Measurements from ENCODE around the gene SFI1. TPM values are rescaled to one million over a fixed set of nuclear protein-coding genes. Genes with fewer than 3 reads are reported as not detected.
"Not testable (repeated sequence)": the region's sequence is repeated elsewhere in the genome, so short reads cannot be mapped to it uniquely, and the experiment has no call there.

The SFI1 gene
- total RNA-seq, 4 donors from 2014 or later, result 11.0 to 20.0 (median 16.4) TPM

- no peaks in the 10 kb centered on the region for H3K27me3 ChIP-seq
- 72 to 80% methylated on average over 1 of the region's 1 CpG for WGBS, 2 donors
- no peak overlapping the region for H3K4me3 ChIP-seq
- intact Hi-C loops (cut with DNase I), result no loop called here
- DNase-seq, result no peak
- H3K36me3 ChIP-seq, result no peaks in the 10 kb centered on the region
- TF ChIP-seq CTCF (IDR thresholded peaks at IDR 0.05), result no peak
- TF ChIP-seq POLR2A (IDR thresholded peaks at IDR 0.05), result no peak
- peaks cover 0 to 19% (median 7%) of the 10 kb centered on the region in 3 donors for H3K4me1 ChIP-seq
- no peaks in the 10 kb centered on the region for H3K9me3 ChIP-seq
- peak overlapping the region in 1 of 4 donors; percentile 7 for H3K27ac ChIP-seq
These were observed 35.7 kb downstream of the SFI1 start for GRCh38 chr22:31532060-31532459.

- Histone ChIP-seq H3K36me3 (no peaks in the 10 kb centered on the region), H3K27me3 (no peaks in the 10 kb centered on the region), H3K9me3 (no peaks in the 10 kb centered on the region), H3K4me1 (peaks cover 0 to 19% (median 7%) of the 10 kb centered on the region in 3 donors), H3K4me3 (no peak overlapping the region), H3K27ac (no peak overlapping the region)
- no peak for DNase-seq
- no peak for TF ChIP-seq POLR2A (IDR thresholded peaks at IDR 0.05)
- no peak for TF ChIP-seq CTCF (IDR thresholded peaks at IDR 0.05)
- 81 to 93% methylated on average over 5 of the region's 5 CpGs for WGBS, 2 donors
- intact Hi-C loops (cut with DNase I), result no loop called here
These were observed 37.0 kb downstream of the SFI1 start for GRCh38 chr22:31533374-31533773.

GRCh38 chr22:31537019-31537535 lies 40.7 kb downstream of the SFI1 start:
- 75 to 78% methylated on average over 7 to 8 of the region's 8 CpGs for WGBS, 2 donors
- peaks cover 0 to 6% (median 0%) of the 10 kb centered on the region in 3 donors for H3K36me3 ChIP-seq
- H3K27me3 ChIP-seq, result no peaks in the 10 kb centered on the region
- H3K4me3 ChIP-seq, result no peak overlapping the region
- no peak overlapping the region for H3K27ac ChIP-seq
- H3K4me1 ChIP-seq, result peaks cover 0 to 3% (median 0%) of the 10 kb centered on the region in 3 donors
- no peaks in the 10 kb centered on the region for H3K9me3 ChIP-seq
- intact Hi-C loops (cut with DNase I), result no loop called here
- TF ChIP-seq POLR2A (IDR thresholded peaks at IDR 0.05) (no peak), CTCF (IDR thresholded peaks at IDR 0.05) (no peak)
- DNase-seq, result no peak

- DNase-seq, result no peak
- H3K27me3 ChIP-seq, result no peaks in the 10 kb centered on the region
- TF ChIP-seq POLR2A (IDR thresholded peaks at IDR 0.05) (no peak), CTCF (IDR thresholded peaks at IDR 0.05) (no peak)
- WGBS, 2 donors, result 88 to 91% methylated on average over 5 of the region's 5 CpGs
- no peaks in the 10 kb centered on the region for H3K9me3 ChIP-seq
- H3K4me3 ChIP-seq, result no peak overlapping the region
- H3K36me3 ChIP-seq, result peaks cover 0 to 6% (median 0%) of the 10 kb centered on the region in 3 donors
- no peak overlapping the region for H3K27ac ChIP-seq
- no peaks in the 10 kb centered on the region for H3K4me1 ChIP-seq
- intact Hi-C loops (cut with DNase I), result no loop called here
These were observed 42.5 kb downstream of the SFI1 start for GRCh38 chr22:31538815-31539214.

- H3K9me3 ChIP-seq; H3K27ac ChIP-seq; DNase-seq; H3K4me3 ChIP-seq; H3K36me3 ChIP-seq; intact Hi-C loops (cut with DNase I); H3K27me3 ChIP-seq; H3K4me1 ChIP-seq: not testable (repeated sequence)
- 90 to 94% methylated on average over 4 of the region's 4 CpGs for WGBS, 2 donors
These were observed 43.8 kb downstream of the SFI1 start for GRCh38 chr22:31540166-31540565.

GRCh38 chr22:31540966-31541365 lies 44.6 kb downstream of the SFI1 start:
- Histone ChIP-seq H3K36me3 (peaks cover 0 to 7% (median 0%) of the 10 kb centered on the region in 3 donors), H3K27ac (no peak overlapping the region), H3K9me3 (no peaks in the 10 kb centered on the region), H3K4me1 (peaks cover 0 to 6% (median 0%) of the 10 kb centered on the region in 3 donors), H3K27me3 (no peaks in the 10 kb centered on the region), H3K4me3 (no peak overlapping the region)
- WGBS, 2 donors, result 88 to 99% methylated on average over 4 to 5 of the region's 5 CpGs
- DNase-seq, result no peak
- intact Hi-C loops (cut with DNase I), result no loop called here
- TF ChIP-seq CTCF (IDR thresholded peaks at IDR 0.05) (no peak), POLR2A (IDR thresholded peaks at IDR 0.05) (no peak)

Measured in esophagus squamous epithelium (tissue), 5 donors.